Upper lobe of right lung (tissue), 1 donor: ENCODE data around the gene PSD4. TPM values are rescaled to one million over a fixed set of nuclear protein-coding genes. Genes with fewer than 3 reads are reported as not detected.

ENCODE experiments used
- ATAC-seq: fragments of 200-7000 bp; cut with Tn5 transposase; one replicate; pipeline ENCODE4 v1.9.1; 2020; ENCODE audit warnings: mild to moderate bottlenecking, moderate library complexity
- DNase-seq: peaks from one replicate; pipeline ENCODE4 v3.0.0-alpha.2; 2020
- H3K27ac ChIP-seq: fragments of 200-600 bp; one replicate; pipeline ENCODE4 v1.8.0; 2022
- H3K27me3 ChIP-seq: fragments of 200-600 bp; one replicate; pipeline ENCODE4 v1.8.0; 2022; ENCODE audit warnings: mild to moderate bottlenecking
- H3K36me3 ChIP-seq: fragments of 200-600 bp; one replicate; pipeline ENCODE4 v1.8.0; 2022
- H3K4me1 ChIP-seq: fragments of 200-600 bp; one replicate; pipeline ENCODE4 v1.8.0; 2022
- H3K4me3 ChIP-seq: fragments of 200-600 bp; one replicate; pipeline ENCODE4 v1.8.0; 2022; ENCODE audit warnings: mild to moderate bottlenecking
- H3K9me3 ChIP-seq: fragments of 200-600 bp; one replicate; pipeline ENCODE4 v1.8.0; 2022
- intact Hi-C: fragments of 100-400 bp; cut with DNase I; formaldehyde crosslinking; loops from one replicate; pipeline ENCODE4 v1.11.0; 2022
- long read RNA-seq: library from polyadenylated mRNA; unstranded; transcript quantifications from one replicate; pipeline ENCODE4 v2.0.0, GENCODE V29; 2021
- total RNA-seq: library from RNA; stranded (reverse); fragmentation: NEBNext Ultra II Directional; extraction: Animal tissue kit (Norgen Biotek cat#: 25700); gene quantifications from one replicate; pipeline ENCODE4 v1.2.1, GENCODE V29; 2021
- TF ChIP-seq, protein P1 (sequence below): fragments of 200-600 bp; IDR thresholded peaks from one replicate; pipeline ENCODE4 v1.8.0; 2022; ENCODE audit warnings: antibody characterized with exemption
- donor health status: DM: no; HTN: yes; CAD: no; lungs with severe emphysema.

Gene PSD4
- total RNA-seq = 37.8 TPM
- long read RNA-seq, full-length matches to known transcripts = 5 of 13 reads
- long read RNA-seq, partial matches to known transcripts = 4 of 13 reads
- long read RNA-seq, other reads (novel, unspliced or antisense) = 4 of 13 reads

DNA sequence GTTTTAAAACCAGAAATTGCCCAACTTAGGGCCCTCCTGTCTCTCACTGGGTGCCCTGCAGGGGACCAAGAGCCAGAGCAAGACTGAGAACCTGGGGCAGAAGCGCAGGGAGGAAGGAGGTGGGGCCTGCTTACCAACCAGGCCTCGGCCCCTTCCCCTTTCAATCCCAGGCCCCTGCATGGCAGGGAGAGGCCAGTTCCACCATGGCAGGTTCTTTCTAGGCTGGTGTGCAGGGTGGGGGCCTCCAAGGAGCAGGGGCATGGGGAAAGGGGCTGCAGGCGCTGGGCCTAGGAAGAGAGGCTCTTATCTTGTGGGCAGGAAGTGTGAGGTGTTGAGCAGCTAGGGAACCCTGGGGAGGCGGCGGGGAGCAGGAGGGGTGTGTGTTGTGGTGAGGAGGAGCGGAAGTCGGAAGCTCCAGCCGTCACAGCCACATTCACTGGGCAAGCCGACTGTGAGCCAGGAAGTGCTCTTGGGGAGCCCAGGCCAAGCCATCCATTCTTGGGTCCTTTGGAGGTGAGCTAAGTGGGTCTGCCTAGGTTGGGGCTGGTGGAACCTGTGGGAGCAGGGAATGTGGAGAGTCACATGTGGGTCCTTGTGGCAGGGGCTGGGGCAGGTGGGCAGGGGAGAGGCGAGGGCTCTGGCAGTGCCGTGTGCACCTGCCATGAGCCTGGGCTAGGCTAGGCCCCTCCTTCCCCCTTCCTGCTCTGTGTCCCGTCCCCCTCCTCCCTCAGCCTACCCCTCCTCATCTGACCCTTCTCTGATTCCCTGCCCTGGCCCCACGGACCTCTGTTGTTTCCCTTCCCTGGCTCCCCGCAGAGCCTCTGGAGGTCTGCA is at the start of gene PSD4:
Gene PSD4 (plus strand): TSS at position 430 of the 834 bp plus-strand sequence. CDS start 8,486 bp downstream, outside the sequence.
- intact Hi-C loops = no loop called here
- peak within 1 kb of the TSS; percentile 43 for H3K4me3 ChIP-seq
- peak within 1 kb of the TSS; percentile 73 for H3K27ac ChIP-seq
- TF ChIP-seq, protein P1, sequence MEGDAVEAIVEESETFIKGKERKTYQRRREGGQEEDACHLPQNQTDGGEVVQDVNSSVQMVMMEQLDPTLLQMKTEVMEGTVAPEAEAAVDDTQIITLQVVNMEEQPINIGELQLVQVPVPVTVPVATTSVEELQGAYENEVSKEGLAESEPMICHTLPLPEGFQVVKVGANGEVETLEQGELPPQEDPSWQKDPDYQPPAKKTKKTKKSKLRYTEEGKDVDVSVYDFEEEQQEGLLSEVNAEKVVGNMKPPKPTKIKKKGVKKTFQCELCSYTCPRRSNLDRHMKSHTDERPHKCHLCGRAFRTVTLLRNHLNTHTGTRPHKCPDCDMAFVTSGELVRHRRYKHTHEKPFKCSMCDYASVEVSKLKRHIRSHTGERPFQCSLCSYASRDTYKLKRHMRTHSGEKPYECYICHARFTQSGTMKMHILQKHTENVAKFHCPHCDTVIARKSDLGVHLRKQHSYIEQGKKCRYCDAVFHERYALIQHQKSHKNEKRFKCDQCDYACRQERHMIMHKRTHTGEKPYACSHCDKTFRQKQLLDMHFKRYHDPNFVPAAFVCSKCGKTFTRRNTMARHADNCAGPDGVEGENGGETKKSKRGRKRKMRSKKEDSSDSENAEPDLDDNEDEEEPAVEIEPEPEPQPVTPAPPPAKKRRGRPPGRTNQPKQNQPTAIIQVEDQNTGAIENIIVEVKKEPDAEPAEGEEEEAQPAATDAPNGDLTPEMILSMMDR = no peak
- DNase-seq (peak; percentile 88), ATAC-seq (peak; percentile 90)
- H3K27me3 ChIP-seq = no peaks in the 10 kb centered on the region
- H3K9me3 ChIP-seq = no peaks in the 10 kb centered on the region
- no peaks in the 10 kb centered on the region for H3K36me3 ChIP-seq
- H3K4me1 ChIP-seq = peaks cover 19% of the 10 kb centered on the region

DNA sequence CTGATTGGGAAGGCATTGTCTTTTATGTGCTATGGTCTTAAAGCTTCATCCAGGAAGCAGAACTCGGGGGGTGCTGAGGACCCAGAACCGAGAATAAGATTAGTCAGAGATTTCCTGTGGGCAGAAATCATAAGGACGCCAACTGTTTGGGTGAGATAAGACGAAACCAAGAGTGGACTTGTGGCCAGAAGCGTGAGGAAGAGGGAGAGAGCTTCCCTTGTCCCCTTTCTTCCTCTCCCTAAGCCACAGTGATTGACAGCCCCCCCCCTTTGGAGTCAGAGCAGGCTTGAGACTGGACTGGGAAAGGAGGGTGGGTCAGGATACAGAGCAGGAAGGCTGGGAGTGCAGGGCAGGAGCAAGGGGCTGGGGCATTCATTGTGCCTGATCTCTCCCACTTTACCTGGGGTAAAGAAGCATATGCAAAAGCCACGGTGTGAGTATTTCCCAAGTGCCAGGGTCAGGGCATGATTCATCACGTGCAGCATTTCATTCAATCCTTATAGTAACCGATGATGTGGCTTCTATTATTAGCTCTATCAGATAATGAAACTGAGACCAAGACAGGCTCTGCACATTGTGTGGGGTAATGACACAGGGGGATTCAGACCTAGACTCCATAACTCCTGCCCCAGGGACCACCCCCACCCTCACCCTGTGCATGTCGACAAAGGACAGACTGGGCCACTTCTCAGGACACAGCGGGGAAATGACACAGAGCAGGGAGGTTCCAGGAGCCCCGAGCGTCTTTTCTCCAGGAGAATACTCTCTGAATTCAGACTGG is 49.4 kb upstream of the PSD4 start:
- intact Hi-C loops = no loop called here
- ATAC-seq (peak; percentile 53), DNase-seq (no peak)
- H3K36me3 ChIP-seq = no peaks in the 10 kb centered on the region
- no peaks in the 10 kb centered on the region for H3K9me3 ChIP-seq
- H3K27ac ChIP-seq = no peak overlapping the region
- H3K4me3 ChIP-seq = no peak overlapping the region
- no peaks in the 10 kb centered on the region for H3K27me3 ChIP-seq
- TF ChIP-seq, protein P1 = no peak
- H3K4me1 ChIP-seq = peaks cover 8% of the 10 kb centered on the region

DNA sequence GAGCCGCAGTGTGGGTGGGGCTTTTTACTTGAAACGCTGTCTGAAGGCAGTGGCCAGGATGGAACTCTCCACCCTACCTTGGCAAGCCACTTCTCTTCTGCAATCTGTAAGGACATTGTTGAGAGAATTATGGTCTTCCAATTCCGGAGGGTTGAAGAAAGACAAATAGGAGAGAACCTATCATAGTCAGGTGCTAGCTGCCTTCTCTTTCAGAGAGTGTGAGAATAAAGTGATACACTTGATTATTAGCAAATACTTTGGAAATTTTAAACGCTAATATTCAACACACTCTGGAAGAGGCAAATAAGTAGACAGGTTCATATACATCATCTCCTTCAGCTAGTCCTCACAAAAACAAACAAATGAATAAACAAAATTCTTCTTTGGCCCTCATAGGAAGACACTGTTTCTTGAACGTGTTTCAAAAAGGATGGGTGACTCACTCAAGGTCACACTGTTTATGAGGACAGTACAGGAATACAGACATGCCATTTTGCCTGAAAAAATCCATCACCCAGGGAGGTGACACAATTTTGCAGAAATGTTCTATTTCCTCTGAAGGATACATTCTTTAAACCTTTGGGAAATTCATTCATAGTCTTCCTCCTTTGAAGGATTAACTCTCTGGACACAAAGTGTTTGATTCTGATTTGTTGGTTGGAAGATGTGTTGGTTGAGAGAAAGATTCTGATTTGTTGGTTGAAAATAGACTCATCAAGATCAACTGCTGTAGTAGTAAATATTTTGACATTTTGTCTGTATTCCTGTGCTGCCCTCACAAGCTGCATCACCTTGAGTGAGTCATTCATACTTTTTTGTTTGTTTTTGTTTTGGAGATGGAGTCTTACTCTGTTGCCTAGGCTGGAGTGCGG is 48.6 kb upstream of the PSD4 start:
- TF ChIP-seq, protein P1 = no peak
- no peak overlapping the region for H3K27ac ChIP-seq
- ATAC-seq = no peak
- peaks cover 8% of the 10 kb centered on the region for H3K4me1 ChIP-seq
- H3K27me3 ChIP-seq = no peaks in the 10 kb centered on the region
- DNase-seq = no peak
- no peaks in the 10 kb centered on the region for H3K36me3 ChIP-seq
- H3K9me3 ChIP-seq = no peaks in the 10 kb centered on the region
- intact Hi-C loops = no loop called here
- no peak overlapping the region for H3K4me3 ChIP-seq

DNA sequence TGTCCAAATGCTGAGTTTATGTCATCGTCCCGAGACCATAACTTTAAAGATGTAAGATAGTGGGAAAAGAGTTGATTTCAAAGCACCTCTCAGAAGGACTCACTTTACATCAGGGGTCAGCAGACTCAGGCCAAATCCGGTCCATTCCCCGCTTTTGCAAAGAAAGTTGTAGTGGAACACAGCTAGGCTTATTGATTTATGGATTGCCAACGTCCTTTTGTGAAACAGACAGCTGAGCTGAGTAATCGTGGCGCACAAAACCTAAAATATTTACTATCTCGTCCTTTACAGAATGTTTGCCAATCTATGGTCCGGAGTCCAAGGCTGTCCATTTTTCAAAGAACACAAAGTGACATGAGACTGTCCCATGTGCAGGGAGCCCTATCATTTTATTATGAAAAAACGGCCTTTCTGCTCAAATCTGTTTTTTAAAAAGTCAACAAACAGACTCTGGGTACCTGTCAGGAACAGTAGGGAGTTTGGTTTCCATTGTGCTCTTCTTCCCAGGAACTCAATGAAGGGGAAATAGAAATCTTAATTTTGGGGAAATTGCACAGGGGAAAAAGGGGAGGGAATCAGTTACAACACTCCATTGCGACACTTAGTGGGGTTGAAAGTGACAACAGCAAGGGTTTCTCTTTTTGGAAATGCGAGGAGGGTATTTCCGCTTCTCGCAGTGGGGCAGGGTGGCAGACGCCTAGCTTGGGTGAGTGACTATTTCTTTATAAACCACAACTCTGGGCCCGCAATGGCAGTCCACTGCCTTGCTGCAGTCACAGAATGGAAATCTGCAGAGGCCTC is 46.7 kb upstream of the PSD4 start, which contains the start of gene IL1RN:
Gene IL1RN (plus strand): TSS at position 754 of the 801 bp plus-strand sequence. CDS start 27 bp downstream, at position 781.
- peak within 1 kb of the TSS; percentile 63 for H3K27ac ChIP-seq
- no peaks in the 10 kb centered on the region for H3K27me3 ChIP-seq
- TF ChIP-seq, protein P1 = no peak
- no peaks in the 10 kb centered on the region for H3K9me3 ChIP-seq
- H3K4me1 ChIP-seq = peaks cover 8% of the 10 kb centered on the region
- ATAC-seq (peak; percentile 75), DNase-seq (no peak)
- intact Hi-C loops = no loop called here
- H3K36me3 ChIP-seq = no peaks in the 10 kb centered on the region
- peak within 1 kb of the TSS; percentile 29 for H3K4me3 ChIP-seq
